HG03175 (cell line): ENCODE data around the gene CFAP299.
"Not testable (repeated sequence)": the region's sequence is repeated elsewhere in the genome, so short reads cannot be mapped to it uniquely, and the experiment has no call there.

Experiments used
- ATAC-seq: cut with Tn5 transposase; IDR thresholded peaks from one replicate; pipeline ENCODE4 v1.9.1; 2021; ENCODE audit warnings: mild to moderate bottlenecking, moderate library complexity; ENCODE audit not compliant: unreplicated experiment

CFAP299 gene

DNA sequence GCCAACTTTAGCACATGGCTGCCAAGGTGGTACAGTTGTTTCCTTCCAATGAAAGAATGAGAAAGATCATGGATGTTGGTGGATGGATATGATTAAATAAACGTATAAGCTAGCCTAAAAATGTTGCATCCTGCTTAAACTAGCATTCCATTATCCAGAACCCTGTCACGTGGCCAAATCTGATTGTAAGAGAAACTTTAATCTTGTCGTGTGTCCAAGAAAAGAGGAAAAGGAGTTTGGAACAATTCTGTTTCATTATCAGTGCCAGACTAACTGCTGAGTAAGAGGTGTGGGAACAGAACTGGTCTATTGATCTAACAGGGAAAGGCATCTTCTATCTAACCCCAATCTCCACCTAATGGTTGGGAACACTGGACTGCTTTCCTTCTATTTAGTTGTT, 369.8 kb downstream of the CFAP299 start:
- ATAC-seq: no peak

DNA sequence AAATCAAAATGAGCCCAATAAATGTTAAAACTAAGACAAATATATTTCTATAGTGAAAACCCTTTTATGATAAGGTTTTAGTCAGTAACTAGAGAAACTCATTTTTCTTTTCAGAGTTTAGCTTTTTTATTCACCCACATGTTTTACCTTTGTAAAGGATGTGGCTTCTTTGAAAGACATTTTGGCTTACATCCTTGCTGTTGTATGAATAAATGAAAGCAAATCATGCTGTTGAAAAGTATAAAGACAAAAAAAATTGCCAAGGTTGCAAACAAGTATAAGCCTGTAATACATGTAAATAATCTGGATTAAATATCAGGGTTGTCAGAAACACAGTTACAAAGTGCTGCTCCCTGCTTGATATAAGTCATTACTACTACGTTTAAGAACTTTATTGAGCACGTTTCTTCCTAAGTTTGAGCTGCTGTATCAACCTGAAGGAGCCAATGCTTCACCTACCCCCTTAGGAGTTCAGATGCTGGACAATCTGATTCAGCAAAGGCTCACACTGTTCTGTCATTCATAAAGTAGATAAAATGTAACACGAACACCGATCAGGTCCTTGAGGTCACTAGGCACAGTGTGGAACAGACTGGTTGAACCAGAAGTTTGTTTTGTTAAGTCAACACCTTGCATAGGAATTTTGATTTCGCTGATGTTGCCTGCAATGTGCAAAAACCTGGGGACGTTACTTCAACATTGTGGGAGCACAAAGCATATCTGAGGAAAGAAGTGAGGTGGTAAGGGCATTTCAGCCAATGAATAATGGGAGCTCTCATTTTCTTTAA, 373.7 kb downstream of the CFAP299 start:
- no peak for ATAC-seq

DNA sequence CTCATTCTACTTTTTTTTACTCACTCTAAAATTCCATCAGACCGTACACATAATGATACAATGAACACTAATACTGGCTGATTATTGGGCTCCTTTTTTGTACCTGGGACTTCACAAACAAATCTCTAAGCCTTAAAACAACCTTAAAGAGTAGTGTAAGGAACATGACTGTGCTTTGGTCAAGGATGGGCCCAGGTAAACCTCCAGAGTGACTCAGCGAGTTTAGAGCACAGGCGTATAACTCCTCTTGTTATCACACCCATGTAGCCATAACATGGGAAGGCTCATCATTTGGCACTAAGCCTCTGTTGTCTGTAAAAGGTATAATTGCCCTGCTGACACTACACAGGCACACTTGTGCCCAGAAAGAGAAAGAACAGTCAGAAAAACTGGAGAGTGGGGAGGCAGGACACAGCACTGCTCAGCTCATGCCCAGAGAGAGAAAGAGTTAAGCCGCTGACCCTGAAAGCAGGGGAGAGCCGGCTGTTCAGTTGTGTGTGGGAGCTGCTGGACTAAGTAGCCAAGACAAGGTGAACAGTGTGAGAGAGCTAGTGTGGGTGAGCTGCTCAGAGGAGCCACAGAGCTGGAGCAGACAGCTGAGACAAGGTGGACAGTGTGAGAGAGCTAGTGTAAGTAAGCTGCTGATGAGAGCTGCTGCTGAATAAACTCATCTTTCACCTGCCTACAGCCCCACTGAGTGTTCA, 375.4 kb downstream of the CFAP299 start:
- no peak for ATAC-seq

GRCh38 chr4:80711956-80712355, 376.4 kb downstream of the CFAP299 start:
- no peak for ATAC-seq

GRCh38 chr4:80713409-80713808, 377.9 kb downstream of the CFAP299 start:
- ATAC-seq: no peak

DNA sequence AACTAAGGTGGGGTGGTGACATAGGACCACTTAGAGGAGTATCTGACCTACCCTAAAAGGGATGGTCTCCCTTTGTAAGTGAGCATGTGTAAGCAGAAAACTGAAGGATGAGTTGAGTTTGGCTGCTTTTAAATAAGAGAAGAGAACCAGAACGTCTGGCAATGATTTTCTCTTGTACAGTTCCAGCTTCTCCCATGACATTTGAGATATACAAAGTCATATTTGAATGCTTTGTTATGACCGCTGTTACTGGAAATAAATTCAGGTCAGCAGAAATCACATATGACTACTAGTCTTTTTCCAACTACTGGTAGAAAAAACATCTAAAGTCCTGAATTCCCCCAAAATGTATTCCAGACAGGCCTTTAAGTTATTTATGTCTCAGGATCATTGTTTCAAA, 381.7 kb downstream of the CFAP299 start:
- no peak for ATAC-seq

DNA sequence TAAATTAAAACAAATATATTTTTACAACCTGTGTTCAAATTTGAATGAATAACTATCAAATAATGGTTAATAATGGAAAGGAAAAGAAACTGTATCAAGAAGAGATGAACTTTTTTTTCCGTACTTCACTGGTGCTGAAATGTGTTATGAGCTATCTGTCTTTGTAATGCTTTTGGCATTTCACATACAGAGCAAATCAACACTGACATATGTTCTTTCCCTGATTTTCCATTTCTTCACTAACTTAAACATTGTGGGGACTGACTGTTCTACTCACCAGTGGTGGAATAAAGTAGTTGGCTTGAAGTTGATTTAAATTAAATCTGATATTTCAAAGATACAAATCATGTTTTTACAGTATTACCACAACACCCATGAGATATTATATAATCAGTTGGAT, 390.9 kb downstream of the CFAP299 start:
- no peak for ATAC-seq

GRCh38 chr4:80730158-80730557, 394.6 kb downstream of the CFAP299 start:
- ATAC-seq: no peak

DNA sequence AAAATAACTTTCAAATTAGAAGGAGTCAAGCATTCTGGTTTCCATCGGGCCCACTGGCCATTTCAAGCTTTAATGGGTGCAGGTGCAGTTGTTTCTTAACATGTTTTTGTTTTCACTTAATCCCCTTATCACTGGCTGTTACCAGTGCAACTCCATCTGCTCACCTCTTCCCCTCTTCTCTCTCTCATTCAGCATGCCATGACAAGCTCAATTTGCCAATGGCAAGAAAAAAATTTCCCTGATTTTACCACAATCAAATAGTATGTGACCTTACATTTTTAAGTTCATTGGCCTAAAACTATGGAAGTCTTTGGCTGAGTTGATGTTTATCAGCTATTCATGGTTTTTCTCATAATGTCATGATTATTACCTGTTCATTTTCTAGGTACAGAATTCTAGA, 395.9 kb downstream of the CFAP299 start:
- ATAC-seq: no peak

DNA sequence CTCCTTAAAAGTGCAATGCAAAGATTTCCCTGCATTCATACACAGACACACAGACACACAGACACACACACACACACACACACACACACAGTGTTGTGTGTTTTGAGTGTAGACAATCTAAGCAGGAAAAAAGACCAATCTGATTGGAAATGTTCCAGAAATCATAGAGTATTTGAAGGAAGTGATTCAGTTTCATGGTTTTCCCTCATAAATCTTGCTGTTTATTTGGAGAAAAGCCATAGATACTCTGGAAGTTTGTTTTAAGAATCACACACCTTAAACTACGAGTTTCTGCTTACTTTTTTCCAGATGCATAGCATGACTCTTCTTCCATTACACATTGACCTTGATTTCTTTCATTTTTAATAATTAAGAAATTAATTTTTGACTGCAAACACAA, 396.5 kb downstream of the CFAP299 start:
- ATAC-seq: no peak

GRCh38 chr4:80740375-80740774, 404.8 kb downstream of the CFAP299 start:
- ATAC-seq: no peak

DNA sequence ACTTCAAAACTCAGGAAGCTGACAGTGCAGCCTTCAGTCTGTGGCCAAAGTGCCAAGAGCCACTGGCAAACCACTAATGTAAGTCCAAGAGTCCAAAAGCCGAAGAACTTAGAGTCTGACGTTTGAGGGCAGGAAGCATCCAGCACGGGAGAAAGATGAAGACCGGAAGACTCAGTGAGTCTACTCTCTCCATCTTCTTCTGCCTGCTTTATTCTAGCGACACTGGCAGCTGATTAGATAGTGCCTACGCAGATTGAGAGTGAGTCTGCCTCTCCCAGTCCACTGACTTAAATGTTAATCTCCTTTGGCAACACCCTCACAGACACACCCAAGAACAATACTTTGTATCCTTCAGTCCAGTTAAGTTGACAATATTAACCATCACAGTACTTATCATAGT, 414.0 kb downstream of the CFAP299 start:
- ATAC-seq: not testable (repeated sequence)

DNA sequence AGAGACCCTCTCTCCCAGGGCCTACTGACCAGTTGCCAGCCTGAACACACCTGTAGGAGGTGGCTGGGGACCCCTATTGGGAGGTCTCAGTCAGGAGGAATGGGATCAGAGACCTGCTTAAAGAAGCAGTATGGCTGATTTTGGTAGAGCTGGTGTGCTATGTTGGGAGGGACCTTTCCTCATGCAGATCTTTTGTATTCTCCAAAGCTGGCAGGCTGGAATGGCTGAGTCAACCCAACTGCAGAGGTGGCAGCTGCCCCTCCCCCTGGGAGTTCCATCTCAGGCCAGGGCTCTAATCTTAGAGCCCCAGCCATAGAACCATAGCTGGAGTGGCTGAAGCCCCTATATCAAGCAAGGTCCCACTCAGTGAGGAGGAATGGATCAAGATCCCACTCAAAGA, 415.7 kb downstream of the CFAP299 start:
- no peak for ATAC-seq

- no peak for ATAC-seq
These were observed 432.4 kb downstream of the CFAP299 start for GRCh38 chr4:80767944-80768343.

DNA sequence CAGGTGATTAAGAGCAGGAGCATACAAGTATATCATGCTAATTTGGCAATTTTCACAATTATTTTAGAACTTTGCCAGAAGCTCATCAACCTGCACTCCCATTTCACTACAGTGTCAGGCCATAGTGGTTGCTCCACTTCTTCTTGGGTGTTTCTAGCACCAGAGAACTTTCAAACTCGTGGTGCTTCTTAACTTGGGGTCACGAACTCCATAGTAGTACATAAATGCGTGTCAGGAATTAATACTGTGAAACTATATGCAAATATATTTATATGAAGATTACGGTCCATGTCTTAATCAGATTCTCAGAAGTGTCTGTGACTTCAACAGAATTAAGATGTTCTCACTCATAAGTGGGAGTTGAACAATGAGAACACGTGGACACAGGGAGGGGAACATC, 440.6 kb downstream of the CFAP299 start:
- no peak for ATAC-seq

GRCh38 chr4:80781431-80781830, 445.9 kb downstream of the CFAP299 start:
- no peak for ATAC-seq

- no peak for ATAC-seq
These were observed 451.8 kb downstream of the CFAP299 start for GRCh38 chr4:80787306-80787705.

- ATAC-seq: no peak
These were observed 453.3 kb downstream of the CFAP299 start for GRCh38 chr4:80788798-80789197.

DNA sequence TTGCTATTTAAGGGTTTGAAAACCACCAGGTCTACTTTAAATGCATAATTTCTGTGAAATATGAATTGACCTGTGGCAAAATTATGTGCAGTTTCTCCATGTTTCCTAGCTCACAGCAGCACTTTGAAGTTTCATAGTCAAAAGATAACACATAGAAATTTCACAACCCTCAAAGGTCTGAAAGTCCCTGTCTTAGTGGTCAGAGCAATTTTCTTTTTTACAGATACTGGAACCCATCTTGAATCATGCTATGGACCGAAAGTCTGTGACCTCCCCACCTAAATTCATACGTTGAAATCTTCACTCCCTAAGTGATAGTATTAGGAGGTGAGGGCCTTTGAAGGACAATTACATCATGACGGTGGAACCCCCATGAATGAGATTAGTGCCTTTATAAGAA, 454.6 kb downstream of the CFAP299 start:
- ATAC-seq: no peak

DNA sequence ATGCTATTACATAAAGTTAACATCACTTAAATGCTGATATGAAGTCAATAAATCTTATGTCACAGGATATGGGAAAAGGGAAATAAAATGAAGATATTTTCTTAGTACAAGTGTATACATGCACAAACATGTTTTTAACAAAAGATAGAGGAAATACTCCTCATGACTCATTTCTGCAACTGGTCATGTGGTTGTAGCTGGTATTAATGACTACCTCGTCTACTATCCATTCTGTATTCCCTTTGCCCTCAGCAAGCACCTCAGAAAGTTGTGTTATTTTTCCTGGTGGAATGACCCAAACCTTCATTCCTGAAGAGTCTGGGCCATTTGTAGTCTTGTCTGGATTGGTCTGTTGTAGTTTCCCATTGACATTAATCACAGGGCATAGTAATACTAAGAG, 458.1 kb downstream of the CFAP299 start:
- ATAC-seq: not testable (repeated sequence)

GRCh38 chr4:80798082-80798481, 462.6 kb downstream of the CFAP299 start:
- no peak for ATAC-seq

DNA sequence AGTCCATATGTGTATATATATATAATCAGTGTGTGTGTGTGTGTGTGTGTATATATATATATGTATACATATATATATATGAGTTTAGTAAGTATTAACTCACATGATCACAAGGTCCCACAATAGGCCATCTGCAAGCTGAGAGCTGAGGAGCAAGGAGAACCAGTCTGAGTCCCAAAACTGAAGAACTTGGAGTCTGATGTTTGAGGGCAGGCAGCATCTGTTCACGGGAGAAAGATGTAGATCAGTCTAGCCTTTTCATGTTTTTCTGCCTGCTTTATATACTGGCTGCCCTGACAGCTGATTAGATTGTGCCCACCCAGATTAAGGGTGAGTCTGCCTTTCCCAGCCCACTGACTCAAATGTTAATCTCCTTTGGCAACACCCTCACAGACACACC, 465.2 kb downstream of the CFAP299 start:
- ATAC-seq: not testable (repeated sequence)
